OCI-LY7 (cell line): Measurements from ENCODE around the gene SLC45A1.

Experiments
- EZH2phosphoT487 ChIP-seq: fragments of 200-600 bp; sonication (generic); IDR thresholded peaks from 2 replicates; pipeline ENCODE4 v1.6.1; 2018; ENCODE audit warnings: low read depth, borderline replicate concordance, mild to moderate bottlenecking, mixed run types, antibody characterized with exemption, low read length, moderate library complexity, mixed read lengths
- TF ChIP-seq, protein P1 (sequence below): fragments of 200-600 bp; sonication (generic); conservative IDR thresholded peaks from 2 replicates; pipeline ENCODE4 v1.5.1; 2014; ENCODE audit warnings: mild to moderate bottlenecking, antibody characterized with exemption, low read length, moderate library complexity, mixed read lengths

DNA sequence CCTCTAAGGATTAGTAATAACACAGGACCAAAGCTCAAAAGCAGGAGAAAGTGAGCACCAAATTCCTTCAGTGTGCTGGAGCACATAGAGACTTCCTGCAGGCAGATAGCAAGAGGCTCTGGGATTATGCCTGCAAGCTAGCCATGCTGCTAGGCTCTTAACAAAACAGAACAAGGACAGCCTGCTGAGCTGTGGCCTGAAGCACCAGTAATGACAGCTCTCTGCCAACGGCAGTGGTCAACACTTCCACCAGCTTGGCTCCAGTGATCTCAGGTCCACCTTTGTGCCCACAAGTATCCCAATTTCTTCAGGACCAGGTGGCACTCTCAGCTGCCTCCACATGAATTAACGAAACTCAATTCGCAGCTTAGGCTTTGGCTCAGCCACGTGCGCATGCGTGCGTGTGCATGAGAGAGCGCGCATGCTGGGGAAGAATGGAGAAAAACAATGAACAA, 64.2 kb downstream of the SLC45A1 start:
- TF ChIP-seq, protein P1, sequence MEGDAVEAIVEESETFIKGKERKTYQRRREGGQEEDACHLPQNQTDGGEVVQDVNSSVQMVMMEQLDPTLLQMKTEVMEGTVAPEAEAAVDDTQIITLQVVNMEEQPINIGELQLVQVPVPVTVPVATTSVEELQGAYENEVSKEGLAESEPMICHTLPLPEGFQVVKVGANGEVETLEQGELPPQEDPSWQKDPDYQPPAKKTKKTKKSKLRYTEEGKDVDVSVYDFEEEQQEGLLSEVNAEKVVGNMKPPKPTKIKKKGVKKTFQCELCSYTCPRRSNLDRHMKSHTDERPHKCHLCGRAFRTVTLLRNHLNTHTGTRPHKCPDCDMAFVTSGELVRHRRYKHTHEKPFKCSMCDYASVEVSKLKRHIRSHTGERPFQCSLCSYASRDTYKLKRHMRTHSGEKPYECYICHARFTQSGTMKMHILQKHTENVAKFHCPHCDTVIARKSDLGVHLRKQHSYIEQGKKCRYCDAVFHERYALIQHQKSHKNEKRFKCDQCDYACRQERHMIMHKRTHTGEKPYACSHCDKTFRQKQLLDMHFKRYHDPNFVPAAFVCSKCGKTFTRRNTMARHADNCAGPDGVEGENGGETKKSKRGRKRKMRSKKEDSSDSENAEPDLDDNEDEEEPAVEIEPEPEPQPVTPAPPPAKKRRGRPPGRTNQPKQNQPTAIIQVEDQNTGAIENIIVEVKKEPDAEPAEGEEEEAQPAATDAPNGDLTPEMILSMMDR = no peak
- TF ChIP-seq EZH2phosphoT487 = no peak
